ENCODE measurements around the gene SULT4A1.

Gene SULT4A1

DNA sequence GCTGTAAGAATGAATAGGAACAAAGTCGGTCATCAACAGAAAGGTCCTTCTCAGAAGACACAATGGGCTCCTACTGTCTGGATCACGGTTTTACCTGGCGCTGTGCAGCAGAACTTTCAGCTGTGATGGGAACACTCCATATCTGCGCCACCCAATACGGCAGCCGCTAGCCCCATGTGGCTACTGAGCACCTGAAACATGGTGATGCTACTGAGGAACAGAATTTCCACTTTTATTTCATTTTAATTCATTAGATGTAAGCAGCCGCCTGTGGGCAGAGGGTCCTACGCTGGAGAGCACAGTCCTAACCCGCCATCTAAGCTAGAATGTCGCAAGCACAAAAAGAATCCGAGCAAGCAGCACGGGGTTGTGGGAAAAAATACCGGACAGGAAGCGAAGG is 2.7 kb downstream of the SULT4A1 start:
- no peak for DNase-seq

DNA sequence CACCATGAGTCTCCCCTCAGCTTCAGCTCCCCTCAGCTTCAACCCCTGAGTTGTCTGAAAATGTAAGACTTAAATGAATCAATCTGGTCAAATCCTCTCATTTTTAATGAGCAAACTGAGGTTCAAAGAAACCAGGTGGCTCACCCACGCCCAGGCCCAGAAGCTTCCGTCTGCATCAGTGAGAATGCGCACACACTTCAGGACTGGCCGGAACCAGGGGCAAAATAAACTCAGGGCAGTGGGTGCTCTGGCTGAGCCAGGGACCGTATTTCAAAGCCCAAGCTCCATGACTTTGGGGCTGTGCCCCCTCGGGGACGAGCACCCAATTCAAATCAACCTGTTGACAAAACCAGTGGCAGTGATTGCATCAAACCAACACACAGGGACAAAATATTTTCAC is 3.1 kb downstream of the SULT4A1 start:
- no peak for DNase-seq

- no peak for DNase-seq
Measured at GRCh38 chr22:43858156-43858895, 4.0 kb downstream of the SULT4A1 start.

GRCh38 chr22:43857367-43857766 is 4.9 kb downstream of the SULT4A1 start:
- DNase-seq = no peak

- DNase-seq = no peak
Measured at GRCh38 chr22:43855431-43855830, 6.9 kb downstream of the SULT4A1 start.

DNA sequence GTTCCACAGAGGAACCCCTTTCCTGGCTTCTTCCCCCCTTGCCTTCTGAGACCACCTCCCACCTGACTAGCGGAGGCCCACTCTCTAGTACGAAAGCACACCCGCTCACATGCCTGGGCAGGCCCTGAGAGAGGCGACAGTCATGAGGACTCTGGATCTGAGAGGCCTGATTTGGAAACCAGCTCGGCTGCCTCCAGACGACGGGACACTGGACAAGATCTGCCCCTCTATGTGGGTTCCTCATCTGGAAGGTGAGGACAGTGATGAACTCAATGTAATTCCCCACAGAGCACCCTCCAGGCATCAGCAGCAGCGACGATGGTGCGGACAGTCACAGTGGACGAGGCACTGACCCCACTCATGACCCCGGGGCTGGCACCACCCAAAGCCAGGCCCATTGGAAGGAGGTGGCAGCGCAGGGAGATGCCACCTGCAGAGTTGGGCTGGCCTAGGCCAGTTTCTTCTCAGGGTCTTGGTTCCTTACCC is 7.5 kb downstream of the SULT4A1 start:
- no peak for DNase-seq

- DNase-seq = no peak
Measured at GRCh38 chr22:43854121-43854785, 8.1 kb downstream of the SULT4A1 start.

DNA sequence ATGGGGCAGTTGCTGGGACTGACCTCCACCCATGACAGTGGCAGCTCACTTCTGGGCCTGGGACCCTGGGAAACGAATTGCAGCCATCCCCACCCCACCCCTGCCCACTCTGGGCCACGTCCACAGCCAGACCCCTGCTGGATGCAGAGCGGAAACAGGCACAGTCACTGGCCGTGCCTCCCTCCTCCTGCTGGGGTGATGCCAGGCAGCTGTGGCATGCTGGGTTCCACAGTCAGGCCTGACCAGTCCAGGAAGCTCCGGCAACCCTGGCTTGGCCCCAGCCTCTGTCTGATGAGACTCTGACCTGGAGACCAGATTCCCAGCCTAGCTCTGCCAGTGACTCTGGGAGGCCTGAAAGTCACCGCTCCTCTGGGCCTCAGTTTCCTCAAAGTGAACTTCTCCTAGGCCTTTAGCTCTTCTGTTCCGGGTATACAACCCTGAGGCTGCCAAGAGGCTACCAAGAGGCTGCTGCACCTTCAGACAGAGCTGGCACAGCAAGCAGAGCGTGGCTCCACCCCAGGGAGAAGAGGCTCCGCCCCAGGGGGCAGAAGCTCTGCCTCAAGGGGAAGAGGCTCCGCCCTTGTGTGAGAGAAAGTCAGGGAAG is 8.9 kb downstream of the SULT4A1 start:
- no peak for DNase-seq

- no peak for DNase-seq
Measured at GRCh38 chr22:43852573-43853327, 9.6 kb downstream of the SULT4A1 start.

GRCh38 chr22:43851979-43852307 is 10.4 kb downstream of the SULT4A1 start:
- DNase-seq = no peak

DNA sequence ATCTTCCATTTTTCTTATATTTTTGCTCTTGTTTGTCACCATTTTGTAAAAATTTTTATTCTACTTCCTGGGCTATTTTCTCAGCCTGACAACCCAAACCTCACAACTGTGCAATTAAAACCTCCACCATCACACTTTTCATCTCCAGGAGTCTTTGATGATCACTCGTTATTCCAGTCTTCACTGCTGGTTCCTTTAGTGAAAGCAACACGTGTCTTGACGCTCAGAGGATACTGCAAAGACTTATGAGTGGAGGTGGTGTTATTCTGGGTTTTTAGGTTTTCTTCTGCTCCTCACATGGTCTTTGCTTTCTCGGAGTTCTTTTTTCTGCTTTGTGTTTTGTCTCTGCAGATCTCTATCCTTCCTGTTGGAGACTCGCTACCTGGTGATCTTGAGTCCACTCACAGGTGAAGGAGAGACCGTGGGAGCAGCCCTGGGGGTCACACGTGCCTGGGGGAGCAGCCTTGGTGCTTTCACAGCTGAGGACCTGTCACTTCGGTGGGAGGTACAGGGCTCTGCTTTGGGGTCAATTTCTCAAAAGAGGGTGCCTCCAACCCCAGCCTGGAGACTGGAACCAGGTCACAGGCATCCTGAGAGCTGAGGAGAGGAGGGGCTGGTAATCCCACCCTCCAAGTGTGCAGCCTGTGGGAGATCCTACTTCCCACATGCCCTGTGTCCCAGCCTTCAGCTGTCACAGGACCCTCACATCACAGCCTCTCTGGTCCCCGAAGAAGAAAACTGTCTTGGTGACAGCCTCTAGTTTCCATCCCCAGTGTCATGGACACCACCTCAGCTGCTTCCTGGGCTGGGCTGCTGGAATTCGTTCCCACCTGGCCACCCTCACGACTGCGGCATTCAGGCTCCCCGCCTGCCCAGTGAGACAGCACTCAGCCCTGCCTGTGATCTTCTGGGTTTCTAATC is 11.0 kb downstream of the SULT4A1 start:
- no peak for DNase-seq

DNA sequence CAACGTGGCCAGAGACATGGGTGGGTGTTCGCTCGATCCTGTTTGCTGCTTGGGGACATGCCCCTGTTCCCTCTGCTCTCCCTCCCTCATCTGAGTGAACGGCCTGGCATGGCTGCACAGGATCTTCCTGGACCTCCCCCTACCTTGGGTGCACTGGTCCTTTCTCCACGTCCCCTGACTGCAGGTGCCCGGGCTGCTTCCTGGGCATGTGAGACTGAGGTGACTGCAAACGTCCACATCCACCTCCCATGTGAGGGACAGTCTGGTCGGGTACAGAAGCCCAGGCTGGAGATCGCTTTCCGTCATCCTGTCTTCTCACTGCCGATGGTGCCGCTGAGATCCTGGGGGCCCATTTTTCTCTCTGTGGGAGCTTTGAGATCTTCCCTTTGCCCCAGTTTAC is 11.8 kb downstream of the SULT4A1 start:
- DNase-seq = no peak

DNA sequence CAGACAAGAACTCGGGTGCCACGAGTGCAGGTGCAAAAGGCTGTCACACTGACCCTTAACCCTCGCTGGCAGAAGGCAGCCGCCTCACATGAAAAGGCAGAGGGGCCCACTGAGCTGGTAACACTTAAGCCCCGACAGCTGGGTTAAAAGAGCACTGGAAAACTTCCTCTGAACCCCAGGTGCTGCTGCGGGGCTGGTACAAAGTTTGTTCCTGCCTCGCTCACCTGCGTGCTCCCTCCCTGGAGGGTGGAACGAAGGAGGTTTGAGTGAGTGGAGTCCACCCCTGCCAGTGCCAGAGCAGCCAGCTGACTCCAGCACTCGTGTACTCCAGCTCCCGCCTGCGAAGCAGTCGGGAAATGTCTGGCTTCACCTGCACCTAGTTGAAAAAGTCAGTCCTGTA is 12.6 kb downstream of the SULT4A1 start:
- no peak for DNase-seq

GRCh38 chr22:43848366-43849171 is 13.7 kb downstream of the SULT4A1 start:
- DNase-seq = no peak

- no peak for DNase-seq
Measured at GRCh38 chr22:43847376-43848289, 14.7 kb downstream of the SULT4A1 start.

DNA sequence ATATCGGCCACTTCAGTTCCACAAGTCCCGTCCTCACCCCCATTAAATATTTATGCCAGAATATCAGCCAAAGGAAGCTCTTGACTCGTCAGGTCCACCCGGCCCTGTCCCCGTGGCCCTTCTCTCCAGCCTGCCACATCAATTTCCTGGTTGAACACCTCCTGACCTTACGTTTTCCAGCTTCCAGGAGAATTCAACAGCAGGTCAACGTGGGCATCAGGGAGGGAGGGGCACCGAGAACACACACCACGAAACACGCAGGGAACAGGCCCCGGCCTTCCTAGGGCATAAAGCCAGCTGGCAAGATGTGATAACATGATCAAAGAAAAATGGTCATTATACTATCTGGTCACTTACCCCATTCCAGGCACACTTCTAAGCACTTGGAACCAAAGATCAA is 15.3 kb downstream of the SULT4A1 start:
- DNase-seq = no peak

DNA sequence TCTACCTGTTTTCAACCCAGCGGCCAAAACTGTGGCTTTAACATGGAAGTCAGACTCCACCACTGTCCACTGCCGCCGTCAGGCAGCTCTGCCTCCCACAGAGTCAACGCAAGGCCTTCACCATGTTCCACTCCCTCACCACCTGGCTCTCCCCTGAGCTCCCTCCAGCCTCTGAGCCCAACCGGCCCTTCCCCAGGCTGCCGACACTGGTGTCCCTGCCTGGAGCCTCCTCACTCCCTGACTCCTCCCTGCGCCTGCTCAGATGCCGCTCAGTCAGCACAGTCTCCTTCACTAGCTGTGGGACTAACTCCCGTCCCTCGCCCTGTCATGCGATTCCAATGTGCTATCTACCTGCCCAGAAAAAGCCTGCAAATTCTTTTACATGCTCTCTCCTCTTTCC is 16.3 kb downstream of the SULT4A1 start:
- DNase-seq = no peak

DNA sequence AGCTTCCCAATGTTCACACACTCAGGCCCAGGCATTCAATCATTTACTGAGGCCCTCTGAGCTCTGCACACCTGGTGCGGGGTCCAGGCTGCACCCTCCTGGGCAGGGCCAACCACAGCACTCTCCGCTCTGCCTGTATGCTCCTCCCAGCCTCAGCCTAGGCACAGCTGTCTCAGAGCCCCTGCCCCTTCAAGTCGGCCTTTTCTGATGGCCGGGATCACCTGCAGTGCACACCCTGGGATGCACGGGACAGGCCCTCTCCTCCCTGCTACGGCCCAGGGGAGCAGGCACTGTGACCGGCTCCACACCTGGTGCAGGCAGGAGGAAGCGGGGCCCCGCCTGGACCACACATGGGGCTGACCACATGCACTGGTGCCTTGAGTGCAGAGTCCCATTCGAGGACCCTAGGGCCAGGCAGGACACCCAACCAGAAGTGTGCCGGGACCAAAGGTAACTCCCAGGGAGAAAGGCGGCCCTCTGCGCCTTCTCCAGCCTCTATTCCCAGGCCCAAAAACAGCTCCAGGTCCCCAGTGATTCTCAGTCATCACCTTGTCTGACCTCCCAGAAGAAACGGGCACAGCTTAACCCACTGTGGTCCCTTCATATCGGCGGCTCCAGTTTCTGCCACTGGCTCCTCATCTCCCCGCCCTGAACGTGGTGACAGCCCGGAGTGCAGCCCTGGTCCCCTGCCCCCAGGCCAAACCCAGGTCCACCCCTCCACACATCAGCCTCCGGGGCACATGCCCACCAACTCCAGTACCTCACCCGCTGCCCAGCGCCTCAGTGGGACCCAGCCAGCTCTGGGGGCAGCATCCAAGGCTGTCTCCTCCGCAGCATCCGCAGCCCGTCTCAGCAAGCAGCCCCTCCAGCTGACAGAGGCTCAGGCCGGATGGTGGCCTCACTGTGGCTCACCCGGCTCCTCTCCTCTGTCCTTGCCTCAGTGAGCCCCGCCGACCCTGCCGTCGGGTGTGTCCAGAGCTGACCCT is 17.5 kb downstream of the SULT4A1 start:
- DNase-seq = no peak

All from inflammatory macrophage treated with lipopolysaccharide for 1 hour (primary cell).